Measurements from ENCODE around the gene SLC44A5.
"Not testable (repeated sequence)": the region's sequence is repeated elsewhere in the genome, so short reads cannot be mapped to it uniquely, and the experiment has no call there.

SLC44A5 gene

GRCh38 chr1:75366595-75366994 is 244.3 kb downstream of the SLC44A5 start:
- DNase-seq (ENCODE audit: low read depth): no peak

- DNase-seq (ENCODE audit: low read depth): no peak
These were observed 249.7 kb downstream of the SLC44A5 start for GRCh38 chr1:75361260-75361659.

GRCh38 chr1:75354267-75354666 is 256.6 kb downstream of the SLC44A5 start:
- not testable (repeated sequence) for DNase-seq (ENCODE audit: low read depth)

GRCh38 chr1:75353051-75353450 is 257.9 kb downstream of the SLC44A5 start:
- no peak for DNase-seq (ENCODE audit: low read depth)

GRCh38 chr1:75345538-75346292 is 265.2 kb downstream of the SLC44A5 start:
- no peak for DNase-seq (ENCODE audit: low read depth)

GRCh38 chr1:75342786-75343185 is 268.1 kb downstream of the SLC44A5 start:
- DNase-seq (ENCODE audit: low read depth): no peak

GRCh38 chr1:75341537-75341936 is 269.4 kb downstream of the SLC44A5 start:
- no peak for DNase-seq (ENCODE audit: low read depth)

- no peak for DNase-seq (ENCODE audit: low read depth)
These were observed 272.1 kb downstream of the SLC44A5 start for GRCh38 chr1:75338616-75339483.

- DNase-seq (ENCODE audit: low read depth): no peak
These were observed 276.0 kb downstream of the SLC44A5 start for GRCh38 chr1:75334876-75335389.

- no peak for DNase-seq (ENCODE audit: low read depth)
These were observed 280.3 kb downstream of the SLC44A5 start for GRCh38 chr1:75330624-75331023.

GRCh38 chr1:75328691-75329090 is 282.2 kb downstream of the SLC44A5 start:
- DNase-seq (ENCODE audit: low read depth): no peak

GRCh38 chr1:75327395-75327794 is 283.5 kb downstream of the SLC44A5 start:
- DNase-seq (ENCODE audit: low read depth): no peak

- no peak for DNase-seq (ENCODE audit: low read depth)
These were observed 292.9 kb downstream of the SLC44A5 start for GRCh38 chr1:75317976-75318375.

- DNase-seq (ENCODE audit: low read depth): no peak
These were observed 294.7 kb downstream of the SLC44A5 start for GRCh38 chr1:75316230-75316629.

- no peak for DNase-seq (ENCODE audit: low read depth)
These were observed 298.3 kb downstream of the SLC44A5 start for GRCh38 chr1:75312620-75313019.

GRCh38 chr1:75310067-75310466 is 300.8 kb downstream of the SLC44A5 start:
- DNase-seq (ENCODE audit: low read depth): no peak

GRCh38 chr1:75308365-75308764 is 302.5 kb downstream of the SLC44A5 start:
- DNase-seq (ENCODE audit: low read depth): no peak

GRCh38 chr1:75305061-75305460 is 305.9 kb downstream of the SLC44A5 start:
- DNase-seq (ENCODE audit: low read depth): no peak

- no peak for DNase-seq (ENCODE audit: low read depth)
These were observed 317.6 kb downstream of the SLC44A5 start for GRCh38 chr1:75293270-75293669.

GRCh38 chr1:75292013-75292412 is 318.9 kb downstream of the SLC44A5 start:
- DNase-seq (ENCODE audit: low read depth): no peak

- DNase-seq (ENCODE audit: low read depth): no peak
These were observed 334.5 kb downstream of the SLC44A5 start for GRCh38 chr1:75276385-75276784.

GRCh38 chr1:75275631-75276030 is 335.3 kb downstream of the SLC44A5 start:
- DNase-seq (ENCODE audit: low read depth): no peak

- DNase-seq (ENCODE audit: low read depth): no peak
These were observed 335.9 kb downstream of the SLC44A5 start for GRCh38 chr1:75274920-75275506.

Measured in activated T-helper 1 cell treated with Interleukin-2 at 50 U/mL for 16 hours (primary cell).